ENCODE results near the gene NTRK3. TPM values are rescaled to one million over a fixed set of nuclear protein-coding genes. Genes with fewer than 3 reads are reported as not detected.

Gene NTRK3
- total RNA-seq, 6 experiments from 2014 or later: 0.35 to 0.75 (median 0.46) TPM

DNA sequence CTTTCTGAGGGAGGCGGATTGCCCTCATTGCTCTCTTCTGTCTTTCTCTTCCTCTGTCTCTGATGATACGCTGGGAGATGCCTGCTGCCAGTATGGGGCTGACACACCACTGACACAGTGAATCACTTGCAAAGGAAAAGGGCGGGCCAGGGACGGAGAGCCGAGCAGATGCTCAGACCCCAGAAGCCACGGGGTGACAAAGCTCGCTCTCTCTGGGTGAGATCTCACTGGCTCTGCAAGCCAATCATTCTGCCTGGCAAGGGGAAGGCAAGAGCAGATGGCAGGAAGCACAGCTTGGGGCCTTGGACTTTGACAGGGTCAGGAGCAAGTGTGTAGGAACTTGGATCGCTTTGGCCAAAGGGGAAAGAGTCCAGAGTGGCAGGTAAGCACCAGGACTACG is 198.7 kb downstream of the NTRK3 start:
- intact Hi-C loops (cut with DNase I): no loop called here
- WGBS (ENCODE audit: insufficient coverage, low coverage, low lambda C conversion rate, missing lambda C conversion rate): 60% methylated on average over 9 of the region's 9 CpGs

DNA sequence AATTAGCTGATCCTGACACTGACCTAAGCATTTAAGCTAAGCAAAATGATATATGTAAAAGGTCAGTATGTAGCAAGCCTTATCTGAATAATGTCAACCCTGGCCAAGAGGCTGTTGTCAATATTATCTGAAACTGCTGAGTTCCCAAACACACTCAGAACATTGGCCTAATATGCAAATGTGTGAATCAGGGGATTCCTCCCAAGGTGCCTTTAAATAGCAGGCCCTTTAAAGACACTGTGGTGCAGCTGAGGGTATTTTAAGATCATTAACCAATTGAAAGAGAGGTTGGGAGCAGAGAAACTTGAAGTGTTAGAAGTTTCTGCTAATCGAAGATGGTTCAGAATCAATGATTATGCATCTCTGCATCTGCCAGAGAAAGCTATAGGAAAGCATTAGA is 207.0 kb downstream of the NTRK3 start:
- Histone ChIP-seq H3K36me3 (no peaks in the 10 kb centered on the region), H3K4me3 (no peak overlapping the region), H3K9me3 (no peaks in the 10 kb centered on the region), H3K4me1 (no peaks in the 10 kb centered on the region), H3K27ac (no peak overlapping the region), H3K27me3 (no peaks in the 10 kb centered on the region)
- 58% methylated on average over 1 of the region's 1 CpG for WGBS (ENCODE audit: insufficient coverage, low coverage, low lambda C conversion rate, missing lambda C conversion rate)
- no peak for TF ChIP-seq POLR2A (IDR thresholded peaks at IDR 0.05)
- TF ChIP-seq, protein P1, sequence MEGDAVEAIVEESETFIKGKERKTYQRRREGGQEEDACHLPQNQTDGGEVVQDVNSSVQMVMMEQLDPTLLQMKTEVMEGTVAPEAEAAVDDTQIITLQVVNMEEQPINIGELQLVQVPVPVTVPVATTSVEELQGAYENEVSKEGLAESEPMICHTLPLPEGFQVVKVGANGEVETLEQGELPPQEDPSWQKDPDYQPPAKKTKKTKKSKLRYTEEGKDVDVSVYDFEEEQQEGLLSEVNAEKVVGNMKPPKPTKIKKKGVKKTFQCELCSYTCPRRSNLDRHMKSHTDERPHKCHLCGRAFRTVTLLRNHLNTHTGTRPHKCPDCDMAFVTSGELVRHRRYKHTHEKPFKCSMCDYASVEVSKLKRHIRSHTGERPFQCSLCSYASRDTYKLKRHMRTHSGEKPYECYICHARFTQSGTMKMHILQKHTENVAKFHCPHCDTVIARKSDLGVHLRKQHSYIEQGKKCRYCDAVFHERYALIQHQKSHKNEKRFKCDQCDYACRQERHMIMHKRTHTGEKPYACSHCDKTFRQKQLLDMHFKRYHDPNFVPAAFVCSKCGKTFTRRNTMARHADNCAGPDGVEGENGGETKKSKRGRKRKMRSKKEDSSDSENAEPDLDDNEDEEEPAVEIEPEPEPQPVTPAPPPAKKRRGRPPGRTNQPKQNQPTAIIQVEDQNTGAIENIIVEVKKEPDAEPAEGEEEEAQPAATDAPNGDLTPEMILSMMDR (IDR thresholded peaks at IDR 0.05): no peak
- no peak for ATAC-seq
- intact Hi-C loops (cut with DNase I): no loop called here
- DNase-seq: no peak

More for the DNA sequence above, 198.7 kb downstream of the NTRK3 start:
- no peaks in the 10 kb centered on the region for H3K9me3 ChIP-seq
- no peak overlapping the region for H3K4me3 ChIP-seq
- DNase-seq: no peak
- no peak for ATAC-seq
- no peaks in the 10 kb centered on the region for H3K36me3 ChIP-seq
- no peak for TF ChIP-seq POLR2A (IDR thresholded peaks at IDR 0.05)
- TF ChIP-seq, protein P1 (IDR thresholded peaks at IDR 0.05): no peak
- H3K4me1 ChIP-seq: no peaks in the 10 kb centered on the region
- H3K27ac ChIP-seq: no peak overlapping the region
- H3K27me3 ChIP-seq: no peaks in the 10 kb centered on the region

DNA sequence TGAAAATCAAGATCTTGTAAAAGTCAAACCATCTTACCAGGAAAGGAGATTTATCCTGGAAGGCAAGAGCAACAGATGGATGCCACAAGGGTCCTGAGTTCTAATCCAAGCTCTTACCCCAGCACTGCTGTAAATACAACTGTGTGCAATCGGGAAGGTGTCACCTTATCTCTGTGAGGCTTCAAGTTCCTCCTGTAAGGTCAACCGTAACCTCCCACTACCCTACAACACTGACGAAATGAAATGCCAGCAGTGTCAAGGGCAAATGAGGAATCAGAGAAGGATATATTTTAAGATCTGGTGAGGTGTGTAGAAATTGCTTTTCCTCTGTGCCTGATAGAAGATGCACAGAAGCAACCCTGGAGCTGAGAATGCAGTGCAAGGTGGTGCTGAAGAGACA is 207.8 kb downstream of the NTRK3 start:
- Histone ChIP-seq H3K9me3 (no peaks in the 10 kb centered on the region), H3K27me3 (no peaks in the 10 kb centered on the region), H3K27ac (no peak overlapping the region), H3K4me3 (no peak overlapping the region), H3K36me3 (no peaks in the 10 kb centered on the region), H3K4me1 (no peaks in the 10 kb centered on the region)
- ATAC-seq (no peak), DNase-seq (no peak)
- 49% methylated on average over 3 of the region's 3 CpGs for WGBS (ENCODE audit: insufficient coverage, low coverage, low lambda C conversion rate, missing lambda C conversion rate)
- TF ChIP-seq POLR2A (IDR thresholded peaks at IDR 0.05): no peak
- TF ChIP-seq, protein P1 (IDR thresholded peaks at IDR 0.05): no peak
- intact Hi-C loops (cut with DNase I): no loop called here

DNA sequence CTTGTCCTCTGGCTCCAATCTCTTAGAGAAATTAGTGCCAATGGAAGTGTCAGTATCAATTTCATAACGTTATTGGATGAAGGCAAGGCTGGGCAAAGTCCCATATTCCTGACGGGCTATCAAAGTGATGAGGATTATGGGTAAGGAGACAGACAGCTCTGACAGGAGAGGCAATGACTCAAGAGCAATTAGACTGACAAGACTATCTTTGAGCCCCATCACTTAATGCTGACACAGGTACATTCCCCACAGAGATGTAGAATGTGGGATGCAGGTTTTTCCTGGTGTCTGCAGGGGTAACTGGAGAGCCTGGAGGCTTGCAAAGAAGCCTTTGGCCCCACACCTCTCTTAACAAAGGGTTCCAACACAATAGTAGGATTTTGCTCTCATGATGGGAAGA is 208.3 kb downstream of the NTRK3 start:
- ATAC-seq: no peak
- Histone ChIP-seq H3K27ac (no peak overlapping the region), H3K4me3 (no peak overlapping the region), H3K36me3 (no peaks in the 10 kb centered on the region), H3K4me1 (no peaks in the 10 kb centered on the region), H3K27me3 (no peaks in the 10 kb centered on the region), H3K9me3 (no peaks in the 10 kb centered on the region)
- TF ChIP-seq, protein P1 (IDR thresholded peaks at IDR 0.05): no peak
- TF ChIP-seq POLR2A (IDR thresholded peaks at IDR 0.05): no peak
- no peak for DNase-seq
- intact Hi-C loops (cut with DNase I): no loop called here
- WGBS (ENCODE audit: insufficient coverage, low coverage, low lambda C conversion rate, missing lambda C conversion rate): 23% methylated on average over 2 of the region's 2 CpGs

DNA sequence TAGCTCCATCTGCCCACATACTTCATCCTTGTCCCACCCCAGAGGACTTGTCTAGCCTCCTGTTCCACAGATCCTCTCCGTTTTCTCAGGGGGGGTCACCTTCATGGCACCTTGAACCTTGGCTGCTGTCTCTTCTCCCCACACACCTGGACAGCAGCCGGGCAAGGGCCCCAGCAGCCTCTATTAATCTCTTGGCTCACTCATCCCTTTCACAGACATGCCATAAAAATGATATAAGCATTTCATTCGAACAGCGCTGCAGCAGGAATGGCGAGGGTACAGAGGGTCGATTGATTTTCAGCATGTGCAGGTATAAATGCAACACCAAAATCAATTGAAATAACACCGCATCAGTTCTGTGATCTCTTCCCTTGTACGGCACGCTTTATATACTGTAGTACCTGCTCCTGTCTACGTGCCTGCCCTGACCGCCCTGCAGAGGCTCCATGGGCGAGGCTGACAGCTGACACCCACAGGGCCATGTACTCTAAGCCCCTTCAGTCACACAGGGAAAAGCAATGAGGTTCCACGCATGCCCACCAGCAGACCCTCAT is 209.9 kb downstream of the NTRK3 start:
- ATAC-seq (no peak), DNase-seq (no peak)
- no peak overlapping the region for H3K4me3 ChIP-seq
- no peak for TF ChIP-seq POLR2A (IDR thresholded peaks at IDR 0.05)
- TF ChIP-seq, protein P1 (IDR thresholded peaks at IDR 0.05): no peak
- H3K36me3 ChIP-seq: no peaks in the 10 kb centered on the region
- H3K27ac ChIP-seq: no peak overlapping the region
- WGBS (ENCODE audit: insufficient coverage, low coverage, low lambda C conversion rate, missing lambda C conversion rate): 44% methylated on average over 13 of the region's 13 CpGs
- no peaks in the 10 kb centered on the region for H3K9me3 ChIP-seq
- no peaks in the 10 kb centered on the region for H3K27me3 ChIP-seq
- no peaks in the 10 kb centered on the region for H3K4me1 ChIP-seq
- intact Hi-C loops (cut with DNase I): no loop called here
